ENCODE results near the gene ERG28.
A peak's percentile ranks its signal among the peaks of the same experiment; 100 is the strongest.
"Not testable (repeated sequence)": the region's sequence is repeated elsewhere in the genome, so short reads cannot be mapped to it uniquely, and the experiment has no call there.

ERG28 gene

GRCh38 chr14:75660630-75661498 is at the start of gene ERG28, which contains the start of gene TTLL5:
TSS of gene ERG28 (minus strand) at chr14:75660876. CDS start at chr14:75657502, 3,374 bp downstream.
TSS of gene TTLL5 (plus strand) at chr14:75661246. CDS start at chr14:75663150, 1,904 bp downstream.
- peak; percentile 97 for DNase-seq (ENCODE audit: low read depth in 2 of 2)

GRCh38 chr14:75709207-75709812 is 48.6 kb upstream of the ERG28 start:
- peak in 1 of 2 experiments; percentile 63 for DNase-seq (ENCODE audit: low read depth in 2 of 2)

GRCh38 chr14:75705014-75705413 is 44.3 kb upstream of the ERG28 start:
- DNase-seq (ENCODE audit: low read depth in 2 of 2), result no peak

- no peak for DNase-seq (ENCODE audit: low read depth in 2 of 2)
Observed at GRCh38 chr14:75703467-75703866, 42.8 kb upstream of the ERG28 start.

- DNase-seq (ENCODE audit: low read depth in 2 of 2), result no peak
Observed at GRCh38 chr14:75702616-75703261, 42.1 kb upstream of the ERG28 start.

- DNase-seq (ENCODE audit: low read depth in 2 of 2), result no peak
Observed at GRCh38 chr14:75702122-75702521, 41.4 kb upstream of the ERG28 start.

GRCh38 chr14:75700295-75700694 is 39.6 kb upstream of the ERG28 start:
- no peak for DNase-seq (ENCODE audit: low read depth in 2 of 2)

GRCh38 chr14:75699331-75699730 is 38.7 kb upstream of the ERG28 start:
- no peak for DNase-seq (ENCODE audit: low read depth in 2 of 2)

- no peak for DNase-seq (ENCODE audit: low read depth in 2 of 2)
Observed at GRCh38 chr14:75697918-75698317, 37.2 kb upstream of the ERG28 start.

GRCh38 chr14:75697386-75697785 is 36.7 kb upstream of the ERG28 start:
- no peak for DNase-seq (ENCODE audit: low read depth in 2 of 2)

- not testable (repeated sequence) for DNase-seq (ENCODE audit: low read depth in 2 of 2)
Observed at GRCh38 chr14:75695025-75695424, 34.3 kb upstream of the ERG28 start.

GRCh38 chr14:75690010-75690409 is 29.3 kb upstream of the ERG28 start:
- DNase-seq (ENCODE audit: low read depth in 2 of 2), result no peak

- DNase-seq (ENCODE audit: low read depth in 2 of 2), result no peak
Observed at GRCh38 chr14:75689012-75689411, 28.3 kb upstream of the ERG28 start.

GRCh38 chr14:75685910-75686309 is 25.2 kb upstream of the ERG28 start:
- no peak for DNase-seq (ENCODE audit: low read depth in 2 of 2)

GRCh38 chr14:75675265-75675960 is 14.7 kb upstream of the ERG28 start:
- DNase-seq (ENCODE audit: low read depth in 2 of 2), result no peak

GRCh38 chr14:75673345-75674035 is 12.8 kb upstream of the ERG28 start:
- no peak for DNase-seq (ENCODE audit: low read depth in 2 of 2)

GRCh38 chr14:75672605-75673192 is 12.0 kb upstream of the ERG28 start:
- no peak for DNase-seq (ENCODE audit: low read depth in 2 of 2)

GRCh38 chr14:75667099-75667765 is 6.6 kb upstream of the ERG28 start:
- DNase-seq (ENCODE audit: low read depth in 2 of 2), result no peak

- DNase-seq (ENCODE audit: low read depth in 2 of 2), result no peak
Observed at GRCh38 chr14:75662966-75663365, 2.3 kb upstream of the ERG28 start.

GRCh38 chr14:75661499-75661814 is 781 bp upstream of the ERG28 start:
- DNase-seq (ENCODE audit: low read depth in 2 of 2), result no peak

- DNase-seq (ENCODE audit: low read depth in 2 of 2), result no peak
Observed at GRCh38 chr14:75660238-75660629, 442 bp downstream of the ERG28 start.
